ENCODE measurements around the gene ZFR2. TPM values are rescaled to one million over a fixed set of nuclear protein-coding genes. Genes with fewer than 3 reads are reported as not detected.

Gene ZFR2
- total RNA-seq, 4 donors from 2014 or later = not detected

- TF ChIP-seq EP300 (IDR thresholded peaks at IDR 0.05) (no peak), POLR2A (IDR thresholded peaks at IDR 0.05) (no peak), CTCF (IDR thresholded peaks at IDR 0.05) (no peak)
- H3K4me1 ChIP-seq = no peaks in the 10 kb centered on the region
- no peaks in the 10 kb centered on the region for H3K36me3 ChIP-seq
- peaks cover 0 to 18% of the 10 kb centered on the region in 2 donors for H3K27me3 ChIP-seq
- no peak overlapping the region for H3K4me3 ChIP-seq
- no peak for DNase-seq (ENCODE audit: low spot score in 2 of 2)
- H3K9me3 ChIP-seq = peaks cover 3 to 37% (median 13%) of the 10 kb centered on the region in 4 donors
- H3K27ac ChIP-seq = no peak overlapping the region
- WGBS, 2 donors = 76 to 77% methylated on average over 26 to 34 of the region's 44 CpGs
Measured at GRCh38 chr19:3778899-3779723, 89.7 kb downstream of the ZFR2 start.

GRCh38 chr19:3778104-3778867, 90.6 kb downstream of the ZFR2 start:
- Histone ChIP-seq H3K4me3 (no peak overlapping the region), H3K36me3 (no peaks in the 10 kb centered on the region), H3K27ac (no peak overlapping the region), H3K27me3 (peaks cover 0 to 10% of the 10 kb centered on the region in 2 donors), H3K9me3 (peaks cover 3 to 37% (median 13%) of the 10 kb centered on the region in 4 donors), H3K4me1 (no peaks in the 10 kb centered on the region)
- 81 to 89% methylated on average over 14 to 26 of the region's 37 CpGs for WGBS, 2 donors
- TF ChIP-seq CTCF (IDR thresholded peaks at IDR 0.05) (no peak), EP300 (IDR thresholded peaks at IDR 0.05) (no peak), POLR2A (IDR thresholded peaks at IDR 0.05) (no peak)
- no peak for DNase-seq (ENCODE audit: low spot score in 2 of 2)

- Histone ChIP-seq H3K4me1 (no peaks in the 10 kb centered on the region), H3K36me3 (no peaks in the 10 kb centered on the region), H3K27me3 (no peaks in the 10 kb centered on the region), H3K9me3 (peaks cover 0 to 20% (median 4%) of the 10 kb centered on the region in 4 donors), H3K27ac (no peak overlapping the region), H3K4me3 (no peak overlapping the region)
- no peak for DNase-seq (ENCODE audit: low spot score in 2 of 2)
- TF ChIP-seq CTCF (IDR thresholded peaks at IDR 0.05) = no peak
- TF ChIP-seq POLR2A (IDR thresholded peaks at IDR 0.05) = no peak
- no peak for TF ChIP-seq EP300 (IDR thresholded peaks at IDR 0.05)
- 82 to 88% methylated on average over 1 of the region's 1 CpG for WGBS, 2 donors
Measured at GRCh38 chr19:3776479-3777040, 92.3 kb downstream of the ZFR2 start.

GRCh38 chr19:3775831-3776230, 93.0 kb downstream of the ZFR2 start:
- no peak for TF ChIP-seq CTCF (IDR thresholded peaks at IDR 0.05)
- no peak for TF ChIP-seq EP300 (IDR thresholded peaks at IDR 0.05)
- TF ChIP-seq POLR2A (IDR thresholded peaks at IDR 0.05) = no peak
- Histone ChIP-seq H3K4me3 (no peak overlapping the region), H3K36me3 (no peaks in the 10 kb centered on the region), H3K9me3 (peaks cover 0 to 13% (median under 1%) of the 10 kb centered on the region in 4 donors), H3K27me3 (no peaks in the 10 kb centered on the region), H3K4me1 (no peaks in the 10 kb centered on the region), H3K27ac (no peak overlapping the region)
- DNase-seq (ENCODE audit: low spot score in 2 of 2) = no peak
- WGBS, 2 donors = 85% methylated on average over 5 of the region's 5 CpGs; no CpG with 5 or more reads in 1 of the 2 donors

All from tibial nerve (tissue), 4 donors.